Hepatocyte (in vitro differentiated cells): Measurements from ENCODE around the gene DNAH17.

Experiments used
- EZH2 ChIP-seq: fragments of 200-600 bp; sonication (generic); IDR thresholded peaks from 2 replicates; pipeline ENCODE4 v1.6.1; 2016; ENCODE audit warnings: antibody characterized with exemption, mild to moderate bottlenecking, borderline replicate concordance
- EZH2phosphoT487 ChIP-seq: fragments of 200-600 bp; sonication (generic); IDR thresholded peaks from one replicate; pipeline ENCODE4 v1.6.1; 2018; ENCODE audit warnings: antibody characterized with exemption, mild to moderate bottlenecking, low read depth, moderate library complexity; ENCODE audit not compliant: unreplicated experiment, severe bottlenecking
- TF ChIP-seq, protein P1 (sequence below): fragments of 200-600 bp; sonication (generic); IDR thresholded peaks from 2 replicates; pipeline ENCODE4 v1.5.1; 2016; ENCODE audit warnings: antibody characterized with exemption, mild to moderate bottlenecking; ENCODE audit not compliant: poor library complexity

DNA sequence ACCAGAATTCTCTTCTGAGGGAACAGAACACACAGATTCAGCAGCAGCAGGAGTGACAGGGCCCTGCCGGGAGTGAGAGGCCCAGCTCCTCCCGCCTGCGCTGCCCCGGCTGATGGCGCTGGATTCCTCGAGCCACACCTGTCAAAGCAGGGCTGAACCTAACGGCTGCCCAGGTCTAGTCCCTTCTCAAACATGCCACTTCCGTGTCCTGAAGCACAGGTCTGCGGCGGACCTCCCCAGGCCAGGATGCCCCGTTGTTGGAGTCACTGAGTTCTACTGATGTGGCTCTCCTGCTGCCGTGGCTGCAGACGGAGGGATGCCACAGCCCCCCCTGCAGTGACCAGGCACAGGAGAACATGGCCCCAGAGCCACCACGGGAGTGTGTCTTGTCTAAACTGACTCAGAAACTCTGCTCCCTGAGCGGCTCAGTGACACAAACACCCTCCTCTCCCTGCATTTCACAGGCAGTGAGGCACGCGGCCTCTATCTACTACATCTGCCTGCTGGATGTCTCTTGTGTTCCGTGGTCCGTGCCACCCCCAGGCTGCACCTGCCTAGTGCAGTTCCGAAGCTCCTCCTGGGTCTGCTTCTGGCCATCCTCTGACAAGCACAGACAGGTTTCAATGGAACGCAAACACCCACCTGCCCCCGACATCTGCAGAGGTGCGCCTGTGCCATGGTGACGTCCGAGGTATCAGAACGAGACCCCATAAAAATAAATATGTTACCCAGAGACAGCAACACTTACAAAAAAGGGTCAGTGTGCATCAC, 44.7 kb upstream of the DNAH17 start:
- TF ChIP-seq, protein P1, sequence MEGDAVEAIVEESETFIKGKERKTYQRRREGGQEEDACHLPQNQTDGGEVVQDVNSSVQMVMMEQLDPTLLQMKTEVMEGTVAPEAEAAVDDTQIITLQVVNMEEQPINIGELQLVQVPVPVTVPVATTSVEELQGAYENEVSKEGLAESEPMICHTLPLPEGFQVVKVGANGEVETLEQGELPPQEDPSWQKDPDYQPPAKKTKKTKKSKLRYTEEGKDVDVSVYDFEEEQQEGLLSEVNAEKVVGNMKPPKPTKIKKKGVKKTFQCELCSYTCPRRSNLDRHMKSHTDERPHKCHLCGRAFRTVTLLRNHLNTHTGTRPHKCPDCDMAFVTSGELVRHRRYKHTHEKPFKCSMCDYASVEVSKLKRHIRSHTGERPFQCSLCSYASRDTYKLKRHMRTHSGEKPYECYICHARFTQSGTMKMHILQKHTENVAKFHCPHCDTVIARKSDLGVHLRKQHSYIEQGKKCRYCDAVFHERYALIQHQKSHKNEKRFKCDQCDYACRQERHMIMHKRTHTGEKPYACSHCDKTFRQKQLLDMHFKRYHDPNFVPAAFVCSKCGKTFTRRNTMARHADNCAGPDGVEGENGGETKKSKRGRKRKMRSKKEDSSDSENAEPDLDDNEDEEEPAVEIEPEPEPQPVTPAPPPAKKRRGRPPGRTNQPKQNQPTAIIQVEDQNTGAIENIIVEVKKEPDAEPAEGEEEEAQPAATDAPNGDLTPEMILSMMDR: no peak
- no peak for TF ChIP-seq EZH2
- TF ChIP-seq EZH2phosphoT487: no peak
